Liver (tissue), 2 donors: ENCODE results near the gene DNAH2.

Source experiments
- FOXA2 ChIP-seq: IDR thresholded peaks from 2 replicates; pipeline ENCODE4 v1.6.1; 2016; ENCODE audit warnings: antibody characterized with exemption
- TF ChIP-seq, protein P1 (sequence below): fragments of 150-350 bp; IDR thresholded peaks from 2 replicates; pipeline ENCODE4 v1.5.1; 2017; ENCODE audit warnings: improper control_type of control experiment, low read depth, low read length; ENCODE audit not compliant: missing input control
- TF ChIP-seq, protein P2 (sequence below): IDR thresholded peaks from 2 replicates; pipeline ENCODE4 v1.6.1; 2016; ENCODE audit warnings: antibody characterized with exemption, mild to moderate bottlenecking
- donor health status: healthy.

DNA sequence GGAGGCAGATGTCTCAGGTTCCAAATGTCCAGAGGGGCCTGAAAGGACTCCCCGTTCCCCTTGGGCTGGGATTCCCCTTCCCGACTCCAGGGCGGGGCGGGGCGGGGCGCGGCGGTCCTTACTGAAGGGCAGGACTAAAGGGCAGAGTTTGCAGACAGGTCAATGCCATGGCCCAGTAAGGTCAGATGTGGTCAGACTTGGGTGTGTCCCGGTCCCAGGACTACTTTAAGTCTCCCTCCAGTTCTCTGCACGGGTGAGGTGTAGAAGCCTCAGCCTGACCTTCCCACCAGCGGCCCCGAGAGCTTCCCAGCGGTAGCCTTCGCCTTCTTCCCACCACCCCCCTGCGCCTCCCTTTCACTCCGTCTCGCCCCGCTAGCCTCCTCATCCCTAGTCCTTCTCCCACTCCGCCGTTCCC, 117.0 kb downstream of the DNAH2 start:
- TF ChIP-seq, protein P1, sequence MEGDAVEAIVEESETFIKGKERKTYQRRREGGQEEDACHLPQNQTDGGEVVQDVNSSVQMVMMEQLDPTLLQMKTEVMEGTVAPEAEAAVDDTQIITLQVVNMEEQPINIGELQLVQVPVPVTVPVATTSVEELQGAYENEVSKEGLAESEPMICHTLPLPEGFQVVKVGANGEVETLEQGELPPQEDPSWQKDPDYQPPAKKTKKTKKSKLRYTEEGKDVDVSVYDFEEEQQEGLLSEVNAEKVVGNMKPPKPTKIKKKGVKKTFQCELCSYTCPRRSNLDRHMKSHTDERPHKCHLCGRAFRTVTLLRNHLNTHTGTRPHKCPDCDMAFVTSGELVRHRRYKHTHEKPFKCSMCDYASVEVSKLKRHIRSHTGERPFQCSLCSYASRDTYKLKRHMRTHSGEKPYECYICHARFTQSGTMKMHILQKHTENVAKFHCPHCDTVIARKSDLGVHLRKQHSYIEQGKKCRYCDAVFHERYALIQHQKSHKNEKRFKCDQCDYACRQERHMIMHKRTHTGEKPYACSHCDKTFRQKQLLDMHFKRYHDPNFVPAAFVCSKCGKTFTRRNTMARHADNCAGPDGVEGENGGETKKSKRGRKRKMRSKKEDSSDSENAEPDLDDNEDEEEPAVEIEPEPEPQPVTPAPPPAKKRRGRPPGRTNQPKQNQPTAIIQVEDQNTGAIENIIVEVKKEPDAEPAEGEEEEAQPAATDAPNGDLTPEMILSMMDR, result no peak
- TF ChIP-seq, protein P2, sequence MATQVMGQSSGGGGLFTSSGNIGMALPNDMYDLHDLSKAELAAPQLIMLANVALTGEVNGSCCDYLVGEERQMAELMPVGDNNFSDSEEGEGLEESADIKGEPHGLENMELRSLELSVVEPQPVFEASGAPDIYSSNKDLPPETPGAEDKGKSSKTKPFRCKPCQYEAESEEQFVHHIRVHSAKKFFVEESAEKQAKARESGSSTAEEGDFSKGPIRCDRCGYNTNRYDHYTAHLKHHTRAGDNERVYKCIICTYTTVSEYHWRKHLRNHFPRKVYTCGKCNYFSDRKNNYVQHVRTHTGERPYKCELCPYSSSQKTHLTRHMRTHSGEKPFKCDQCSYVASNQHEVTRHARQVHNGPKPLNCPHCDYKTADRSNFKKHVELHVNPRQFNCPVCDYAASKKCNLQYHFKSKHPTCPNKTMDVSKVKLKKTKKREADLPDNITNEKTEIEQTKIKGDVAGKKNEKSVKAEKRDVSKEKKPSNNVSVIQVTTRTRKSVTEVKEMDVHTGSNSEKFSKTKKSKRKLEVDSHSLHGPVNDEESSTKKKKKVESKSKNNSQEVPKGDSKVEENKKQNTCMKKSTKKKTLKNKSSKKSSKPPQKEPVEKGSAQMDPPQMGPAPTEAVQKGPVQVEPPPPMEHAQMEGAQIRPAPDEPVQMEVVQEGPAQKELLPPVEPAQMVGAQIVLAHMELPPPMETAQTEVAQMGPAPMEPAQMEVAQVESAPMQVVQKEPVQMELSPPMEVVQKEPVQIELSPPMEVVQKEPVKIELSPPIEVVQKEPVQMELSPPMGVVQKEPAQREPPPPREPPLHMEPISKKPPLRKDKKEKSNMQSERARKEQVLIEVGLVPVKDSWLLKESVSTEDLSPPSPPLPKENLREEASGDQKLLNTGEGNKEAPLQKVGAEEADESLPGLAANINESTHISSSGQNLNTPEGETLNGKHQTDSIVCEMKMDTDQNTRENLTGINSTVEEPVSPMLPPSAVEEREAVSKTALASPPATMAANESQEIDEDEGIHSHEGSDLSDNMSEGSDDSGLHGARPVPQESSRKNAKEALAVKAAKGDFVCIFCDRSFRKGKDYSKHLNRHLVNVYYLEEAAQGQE, result no peak
- TF ChIP-seq FOXA2, result no peak
